AG08396 (cell line): ENCODE results near the gene ELOVL7.
"Not testable (repeated sequence)": the region's sequence is repeated elsewhere in the genome, so short reads cannot be mapped to it uniquely, and the experiment has no call there.

Source experiments
- DNase-seq: peaks from one replicate; pipeline ENCODE4 v3.0.0; 2012; ENCODE audit warnings: low spot score, mixed read lengths

ELOVL7 gene

DNA sequence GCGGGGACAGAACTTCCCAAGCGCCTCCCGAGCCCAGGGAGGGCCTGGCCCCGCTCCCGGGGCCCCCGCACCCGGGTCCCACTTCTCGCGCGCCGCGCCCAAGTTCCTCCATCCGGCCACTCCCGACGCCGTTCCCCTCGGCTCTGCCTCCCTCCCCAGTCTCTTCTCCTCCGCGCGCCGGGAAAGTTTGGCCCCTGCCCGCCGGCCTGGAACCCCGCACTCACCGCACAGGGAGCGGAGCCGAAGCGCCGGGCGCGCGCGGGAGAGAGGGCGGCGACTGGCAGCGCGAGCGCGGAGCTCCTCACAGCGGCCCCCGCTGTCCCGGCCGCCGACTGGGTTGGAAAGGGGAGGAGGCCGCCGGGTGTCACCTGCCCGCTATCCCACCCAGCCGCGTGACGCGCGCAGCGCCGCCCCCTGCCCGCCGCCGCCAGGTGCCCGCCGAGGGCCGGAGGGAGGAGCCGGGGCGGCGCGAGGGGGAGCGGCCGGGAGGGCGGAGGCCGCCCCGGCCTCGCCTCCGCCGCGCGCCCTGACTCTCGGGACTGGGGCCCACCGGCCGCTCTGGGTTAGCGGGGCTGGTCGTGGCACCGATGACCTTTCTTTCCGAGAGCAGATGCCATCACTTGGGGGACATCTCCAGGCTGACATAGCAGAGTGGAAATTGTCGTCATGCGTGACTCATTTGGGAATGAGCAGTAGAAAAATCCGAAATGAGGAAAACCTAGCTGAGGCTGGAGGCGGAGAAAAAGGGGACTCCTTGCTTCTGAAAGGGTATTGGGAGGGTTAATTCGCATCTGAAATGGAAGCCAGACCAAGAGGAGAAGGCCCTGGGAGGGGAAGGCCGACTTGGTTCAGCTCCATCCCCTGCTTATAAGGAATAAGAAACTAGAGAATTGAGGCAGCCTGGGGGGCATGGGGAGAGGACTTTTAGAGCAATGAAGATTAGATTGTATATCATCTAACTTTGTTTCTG is at the start of gene ELOVL7:
Gene ELOVL7 (minus strand): TSS at position 334 of the 970 bp plus-strand sequence. CDS start 56,872 bp downstream, outside the sequence.
- DNase-seq = peak; percentile 67

DNA sequence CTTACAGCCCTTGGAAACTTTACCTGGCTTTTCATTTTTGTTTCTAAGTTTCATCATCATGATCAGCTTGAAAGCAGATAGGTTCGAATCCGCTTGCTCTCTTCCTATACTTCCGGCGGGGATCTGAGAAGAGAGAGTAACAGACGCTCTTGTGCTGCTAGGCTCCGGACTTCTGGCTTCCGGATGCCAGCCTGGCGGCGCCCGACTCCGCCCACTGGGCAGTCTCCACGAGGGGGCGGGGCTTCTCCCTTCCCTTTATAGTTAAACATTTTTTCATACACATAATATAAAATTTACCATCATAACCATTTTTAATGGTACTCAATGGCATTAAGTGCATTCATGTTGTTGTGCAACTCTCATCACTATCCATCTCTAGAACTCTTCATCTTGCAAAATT is 49.5 kb upstream of the ELOVL7 start:
- DNase-seq = no peak

DNA sequence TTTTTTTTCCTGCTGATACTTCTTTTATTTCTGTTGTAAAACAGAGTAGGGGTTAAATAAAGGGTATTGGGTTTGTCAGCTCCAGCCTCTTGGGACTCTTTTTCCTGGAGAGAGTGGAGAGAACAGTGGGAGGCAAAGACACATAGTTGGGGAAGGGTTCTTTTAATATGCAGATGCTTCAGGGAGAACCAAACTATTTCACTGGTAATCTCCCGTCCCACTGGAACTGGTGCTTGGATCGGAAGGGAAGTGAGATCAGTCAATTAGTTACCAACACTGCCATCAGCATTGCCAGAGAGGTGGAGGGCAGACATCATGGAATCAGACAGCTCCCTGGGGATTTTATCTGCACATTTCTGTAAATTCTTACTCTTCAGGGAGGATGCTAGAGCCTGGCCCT is 47.6 kb upstream of the ELOVL7 start:
- DNase-seq = no peak

DNA sequence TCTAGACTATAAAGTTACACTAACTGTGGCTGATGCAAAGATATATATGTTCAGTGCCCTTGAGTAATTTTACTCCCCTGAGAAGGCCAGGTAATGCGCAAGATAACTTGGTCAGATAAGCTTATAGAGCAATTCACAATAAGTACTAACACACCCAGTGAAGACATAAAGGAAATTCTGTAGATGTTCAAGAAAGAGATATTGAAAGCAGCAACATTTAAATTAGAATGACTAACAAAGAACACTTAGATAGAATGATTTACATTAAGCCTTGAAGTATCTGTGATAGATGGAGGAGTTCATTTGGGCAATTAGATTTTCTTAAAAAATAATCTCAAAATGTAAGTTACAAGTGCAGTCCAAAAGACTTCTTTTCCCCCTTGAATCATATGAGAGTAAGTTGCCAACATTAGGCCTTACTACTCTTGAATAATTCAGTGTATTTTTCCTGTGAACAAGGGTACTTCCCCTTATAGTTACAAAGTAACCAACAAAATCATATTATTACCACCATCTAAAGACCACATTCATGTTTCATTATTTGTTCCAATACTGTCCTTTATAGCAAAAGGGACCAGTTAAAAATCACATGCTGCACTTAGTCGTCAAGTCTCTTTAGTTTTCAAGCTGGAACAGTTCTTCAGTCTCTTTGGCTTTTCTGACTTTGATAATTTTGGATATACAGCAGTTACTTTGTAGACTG is 44.4 kb upstream of the ELOVL7 start:
- no peak for DNase-seq

DNA sequence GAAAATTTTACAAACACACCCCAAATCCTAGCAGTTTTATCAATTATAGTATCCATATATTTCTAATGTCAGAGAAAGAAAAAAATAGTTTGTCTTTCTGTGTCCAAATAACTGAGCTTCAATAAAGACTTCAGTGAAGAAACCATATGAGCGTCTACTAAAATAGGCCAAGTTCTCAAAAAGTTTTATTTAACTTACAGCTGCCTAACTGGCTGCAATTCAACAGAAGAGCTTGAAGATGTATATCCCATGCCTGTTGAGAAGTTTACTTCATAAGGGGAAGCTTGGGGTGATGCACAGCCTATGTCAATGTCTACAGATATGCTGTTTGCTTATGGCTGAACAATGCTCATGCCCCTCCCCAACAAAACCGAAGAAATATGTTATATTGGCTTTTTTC is 43.7 kb upstream of the ELOVL7 start:
- DNase-seq = no peak

DNA sequence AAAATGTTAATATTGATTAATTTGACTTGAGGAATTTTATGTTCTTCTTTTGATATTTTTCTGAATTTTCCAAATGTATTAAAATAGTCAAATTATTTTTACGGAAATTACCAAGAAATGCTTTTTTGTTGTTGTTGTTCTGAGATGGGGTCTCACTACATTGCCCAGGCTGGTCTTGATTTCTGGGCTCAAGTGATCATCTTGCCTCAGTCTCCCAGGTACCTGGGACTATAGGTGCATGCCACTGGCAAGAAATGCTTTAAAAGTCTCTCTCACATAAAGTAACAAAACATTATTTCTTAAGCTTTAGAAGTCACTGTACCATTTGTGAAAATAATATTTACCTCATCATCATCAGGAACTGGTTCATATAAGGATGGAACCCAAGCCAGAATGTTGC is 43.0 kb upstream of the ELOVL7 start:
- DNase-seq = no peak

DNA sequence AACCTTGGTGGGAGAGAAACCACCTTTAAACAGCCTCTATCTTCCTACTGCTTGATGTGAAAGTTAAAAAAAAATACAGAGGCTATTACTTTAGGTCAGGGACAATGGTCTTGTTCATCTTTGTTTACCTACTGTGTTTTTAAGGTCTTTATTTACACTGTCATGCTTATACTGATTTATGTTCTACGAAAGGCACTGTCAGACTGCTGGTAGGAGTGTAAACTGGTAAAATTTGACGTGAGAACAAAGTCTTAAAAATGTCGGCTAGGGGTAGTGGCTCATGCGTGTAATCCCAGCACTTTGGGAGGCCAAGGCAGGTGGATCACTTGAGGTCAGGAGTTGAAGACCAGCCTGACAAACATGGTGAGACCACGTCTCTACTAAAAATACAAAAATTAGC is 42.1 kb upstream of the ELOVL7 start:
- no peak for DNase-seq

DNA sequence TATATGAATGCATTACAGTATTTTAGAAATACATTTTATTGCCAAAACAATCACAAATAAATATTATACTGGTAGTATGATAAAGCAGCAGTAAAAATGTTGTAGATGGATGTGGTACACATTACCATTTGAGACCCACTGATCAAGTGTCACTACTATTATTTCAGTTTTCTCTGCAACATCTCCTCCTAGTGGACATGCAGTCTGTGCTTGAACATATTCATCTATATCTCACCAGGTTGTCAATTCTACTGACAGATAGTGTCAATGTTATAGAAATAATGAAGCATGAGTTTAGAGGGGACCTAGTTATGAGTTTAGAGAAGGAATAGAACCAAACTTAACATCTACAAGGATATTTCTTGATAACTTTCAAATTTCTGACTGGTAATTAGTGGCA is 39.2 kb upstream of the ELOVL7 start:
- DNase-seq = peak; percentile 10

DNA sequence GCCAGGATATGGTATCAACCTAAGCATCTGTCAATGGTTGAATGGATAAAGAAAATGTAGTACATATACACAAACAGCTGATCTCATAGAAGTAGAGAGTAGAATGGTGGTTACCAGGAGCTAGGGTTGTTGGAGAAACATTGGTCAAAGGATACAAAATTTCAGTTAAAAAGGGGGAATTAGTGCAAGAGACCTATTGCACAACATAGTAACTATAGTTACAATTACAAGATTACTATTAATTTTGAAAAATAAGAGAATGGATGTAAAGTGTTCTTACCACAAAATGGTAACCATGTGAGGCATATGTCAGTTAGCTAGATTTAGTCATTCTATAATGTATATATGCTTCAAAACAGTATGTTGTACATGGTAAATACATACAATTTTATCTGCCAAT is 28.8 kb upstream of the ELOVL7 start:
- DNase-seq = no peak

DNA sequence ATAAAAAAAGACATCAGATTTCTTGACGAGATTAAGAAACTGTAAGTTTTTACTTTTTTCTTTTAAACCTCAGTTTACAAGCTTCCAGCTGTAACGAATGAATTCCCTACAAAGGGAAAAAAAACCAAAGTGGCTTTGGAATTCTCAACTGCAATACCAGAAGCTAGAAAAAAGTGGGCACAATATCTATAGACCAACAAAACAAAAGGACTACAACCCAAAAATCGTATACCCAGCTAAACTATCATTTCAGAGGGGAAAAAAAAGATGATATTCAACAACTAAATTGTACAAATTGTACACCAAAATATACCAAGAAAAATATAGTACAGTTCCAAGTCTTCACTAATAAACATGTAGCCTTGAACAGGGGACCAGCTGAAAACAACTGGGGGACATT is 26.8 kb upstream of the ELOVL7 start:
- DNase-seq = no peak

DNA sequence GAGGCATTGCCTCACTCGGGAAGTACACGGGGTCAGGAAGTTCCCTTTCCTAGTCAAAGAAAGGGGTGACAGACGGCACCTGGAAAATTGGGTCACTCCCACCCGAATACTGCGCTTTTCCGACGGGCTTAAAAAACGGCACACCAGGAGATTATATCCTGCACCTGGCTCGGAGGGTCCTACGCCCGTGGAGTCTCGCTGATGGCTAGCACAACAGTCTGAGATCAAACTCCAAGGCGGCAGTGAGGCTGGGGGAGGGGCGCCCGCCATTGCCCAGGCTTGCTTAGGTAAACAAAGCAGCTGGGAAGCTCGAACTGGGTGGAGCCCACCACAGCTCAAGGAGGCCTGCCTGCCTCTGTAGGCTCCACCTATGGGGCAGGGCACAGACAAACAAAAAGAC is 16.5 kb upstream of the ELOVL7 start:
- DNase-seq = not testable (repeated sequence)

DNA sequence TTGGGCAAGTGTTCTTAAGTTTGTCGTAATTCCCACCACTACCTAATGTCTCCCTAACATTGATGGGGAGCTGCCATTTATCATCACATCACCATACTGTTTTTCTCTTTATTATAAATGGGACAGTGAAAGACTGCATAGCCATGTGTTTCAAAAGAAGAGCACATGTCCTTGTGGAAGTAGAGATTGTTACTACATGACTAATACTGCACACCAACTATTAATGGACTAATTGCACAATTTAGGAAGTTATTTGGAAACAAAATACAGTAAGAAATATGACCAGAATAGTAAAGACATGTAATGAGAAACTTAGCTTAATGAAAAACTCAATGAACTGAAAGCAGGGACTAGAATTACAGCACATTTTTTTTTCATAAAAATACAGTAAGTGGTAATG is 12.0 kb upstream of the ELOVL7 start:
- DNase-seq = no peak

DNA sequence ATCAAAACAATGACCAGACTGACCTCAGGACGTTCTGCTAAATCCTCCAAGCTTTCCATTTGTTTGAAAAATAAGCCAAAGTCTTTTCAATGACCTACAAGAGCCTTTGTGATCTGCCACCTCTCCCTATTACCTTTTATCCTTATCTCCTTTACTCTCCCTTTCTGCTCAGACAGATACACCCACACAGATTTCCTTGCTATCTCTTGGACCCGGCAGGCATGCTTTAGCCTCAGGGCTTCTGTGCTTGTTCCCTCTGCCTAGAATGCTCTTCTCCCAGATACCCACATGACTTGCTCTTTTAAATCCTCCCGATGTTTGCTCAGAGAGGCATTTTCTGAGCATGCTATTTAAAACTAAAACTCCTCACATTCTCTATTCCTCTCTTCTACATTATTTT is 8.9 kb upstream of the ELOVL7 start:
- no peak for DNase-seq

DNA sequence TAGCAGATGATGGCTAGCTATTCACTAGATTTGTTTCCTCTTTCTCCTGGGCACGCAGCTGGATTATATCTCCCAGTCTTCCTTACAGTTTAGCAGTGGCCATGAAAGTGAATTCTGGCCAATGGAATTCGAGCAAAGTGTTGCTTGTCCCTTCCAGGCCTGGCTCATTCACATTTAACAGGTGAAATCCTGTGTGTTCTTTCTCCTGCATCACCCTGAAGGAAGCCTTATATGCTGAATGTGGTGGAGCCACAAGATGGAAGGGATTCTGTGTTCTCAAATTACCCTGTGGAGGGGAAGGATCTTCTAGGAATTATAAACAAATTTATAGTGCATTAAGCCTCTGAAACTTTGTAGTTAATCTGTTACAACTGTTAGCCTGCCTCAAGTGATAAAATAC is 8.2 kb upstream of the ELOVL7 start:
- DNase-seq = no peak

DNA sequence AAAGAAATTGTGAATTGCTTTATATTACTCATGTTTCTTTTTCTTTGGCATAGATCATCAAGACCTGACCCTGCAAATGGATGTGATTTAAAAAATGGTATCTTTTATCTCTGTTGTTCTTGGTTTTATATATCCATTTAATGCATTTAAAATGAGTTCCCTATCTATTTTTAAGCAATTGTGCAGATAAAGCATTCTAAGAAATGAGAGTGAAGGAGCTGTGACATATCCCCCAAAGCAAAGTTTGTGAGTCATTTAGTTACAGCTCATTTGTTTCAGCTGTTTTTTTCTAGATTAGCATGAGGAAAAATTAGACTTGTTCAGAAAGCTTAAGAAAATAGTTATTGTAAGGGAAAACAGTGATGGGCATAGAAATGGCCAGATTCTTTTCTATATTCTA is 7.6 kb upstream of the ELOVL7 start:
- no peak for DNase-seq

DNA sequence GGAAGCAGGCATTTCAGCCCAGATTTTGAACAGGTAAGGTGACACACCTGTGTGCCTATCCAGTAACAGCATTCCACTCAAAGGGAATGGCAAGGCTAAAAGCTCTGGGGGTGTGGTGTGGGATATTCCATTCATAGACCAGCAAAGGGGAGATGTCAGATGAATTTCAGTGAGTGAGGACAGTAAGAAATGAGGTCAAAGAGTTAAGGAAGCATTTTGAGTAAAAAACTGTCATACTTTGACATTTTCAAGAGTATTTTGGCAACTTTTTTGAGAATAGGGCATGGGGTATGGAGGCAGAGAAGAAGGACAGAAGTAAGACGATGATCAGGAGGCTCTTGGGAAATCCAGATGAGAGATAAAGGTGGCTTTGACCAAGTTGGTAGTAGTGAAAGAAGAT is 2.2 kb upstream of the ELOVL7 start:
- no peak for DNase-seq

DNA sequence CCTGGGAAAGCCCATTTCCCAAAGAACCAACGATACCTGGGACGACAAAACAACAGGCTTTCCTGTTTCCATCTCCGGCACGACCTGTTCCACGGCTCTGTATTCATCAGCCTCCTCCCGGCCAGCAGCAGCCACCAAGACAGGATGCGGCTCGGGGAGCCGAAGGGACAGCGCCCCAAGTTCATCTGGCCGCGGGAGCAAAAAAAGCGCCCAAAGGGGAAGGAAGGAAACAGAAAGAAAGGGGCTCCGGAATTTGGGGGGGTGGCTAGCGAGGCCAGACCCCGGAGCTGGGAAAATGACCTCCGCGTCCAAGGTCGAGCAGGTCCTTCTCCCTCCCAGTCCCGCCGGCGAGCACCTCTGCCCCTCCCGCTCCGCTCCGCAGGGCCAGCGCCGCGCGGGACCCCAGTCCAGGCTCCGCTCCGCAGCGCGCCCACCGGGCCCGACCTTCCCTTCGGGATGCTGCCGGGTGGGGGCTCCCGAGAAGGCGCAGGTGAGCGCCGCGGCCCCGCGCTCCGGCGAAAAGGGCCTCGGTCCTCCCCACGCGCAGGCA is 608 bp downstream of the ELOVL7 start:
- peak; percentile 29 for DNase-seq

DNA sequence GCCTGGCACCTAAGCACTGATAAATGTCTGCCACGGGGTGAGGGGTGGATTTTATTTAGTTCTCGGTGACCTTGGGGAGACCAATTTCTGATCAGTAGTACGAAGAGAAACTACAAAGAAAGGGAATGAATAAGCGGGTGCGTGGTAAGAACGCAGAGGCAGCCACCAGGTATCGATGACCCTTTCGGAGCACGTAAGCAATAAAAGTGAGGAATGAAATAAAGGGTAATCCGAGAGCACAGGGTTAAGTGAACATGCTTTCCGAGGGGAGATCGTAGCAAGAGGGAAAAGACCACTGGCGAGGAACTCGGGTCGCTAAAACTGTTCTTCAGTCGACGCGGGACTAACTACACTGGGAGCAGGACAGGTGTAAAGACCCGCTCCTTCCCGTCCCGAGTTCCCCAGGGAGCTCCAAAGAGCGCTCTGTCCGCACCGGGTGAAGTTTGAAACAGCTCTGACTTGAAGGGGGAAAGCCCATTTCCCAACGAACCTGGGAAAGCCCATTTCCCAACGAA is 1.1 kb downstream of the ELOVL7 start:
- DNase-seq = no peak

DNA sequence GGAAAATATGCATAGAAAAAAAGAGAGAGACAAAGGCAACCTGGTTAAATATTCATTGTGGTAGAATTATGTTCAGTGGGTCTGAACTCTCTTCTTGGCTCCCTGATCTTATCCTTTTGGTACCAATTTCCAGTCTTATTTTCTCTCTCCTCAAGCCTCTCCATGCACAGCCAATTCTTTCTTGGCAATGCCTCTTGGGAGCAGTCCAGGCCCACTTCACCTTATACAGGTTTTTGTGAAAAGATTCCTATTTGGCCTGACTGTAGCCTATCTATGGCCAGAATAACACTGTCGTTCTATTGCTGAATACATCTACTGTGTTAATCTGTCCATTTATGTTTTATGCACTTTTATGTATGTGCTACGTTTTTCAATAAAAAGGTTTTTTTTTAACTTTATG is 2.7 kb downstream of the ELOVL7 start:
- DNase-seq = no peak

DNA sequence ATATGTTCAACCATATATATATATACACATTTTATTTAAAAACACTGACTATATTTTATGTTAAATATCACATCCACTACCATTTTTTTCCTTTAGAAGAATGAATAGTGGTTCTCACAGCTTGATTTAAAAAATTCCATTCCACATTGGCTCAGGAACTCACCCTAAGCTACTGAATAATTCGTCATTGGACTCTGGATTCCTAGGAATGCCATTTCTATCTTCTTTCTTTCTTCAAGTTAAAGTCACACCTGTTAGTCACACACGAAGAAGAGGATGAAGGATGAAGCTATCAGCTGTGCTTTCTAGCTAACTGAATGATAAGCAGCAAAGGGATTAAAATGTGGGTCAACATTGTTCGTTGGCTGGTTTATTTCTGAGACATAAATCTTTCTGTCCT is 7.9 kb downstream of the ELOVL7 start:
- DNase-seq = no peak

DNA sequence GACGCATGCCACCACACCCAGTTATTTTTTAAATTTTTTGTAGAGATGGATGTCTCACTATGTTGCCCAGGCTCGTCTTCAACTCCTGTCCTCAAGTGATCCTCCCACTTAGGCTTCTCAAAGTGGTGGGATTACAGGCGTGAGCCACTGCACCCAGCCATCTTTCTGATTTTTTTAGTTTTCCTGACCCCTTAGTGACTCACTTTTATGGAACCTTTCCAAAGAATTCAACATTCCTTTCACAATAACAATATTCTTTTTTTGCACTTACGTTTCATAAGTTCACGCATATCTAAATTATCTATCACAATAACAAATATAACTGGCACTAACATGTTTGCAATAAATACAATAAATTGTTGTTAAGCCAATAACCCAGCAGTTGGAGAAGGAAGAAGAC is 8.5 kb downstream of the ELOVL7 start:
- DNase-seq = no peak

DNA sequence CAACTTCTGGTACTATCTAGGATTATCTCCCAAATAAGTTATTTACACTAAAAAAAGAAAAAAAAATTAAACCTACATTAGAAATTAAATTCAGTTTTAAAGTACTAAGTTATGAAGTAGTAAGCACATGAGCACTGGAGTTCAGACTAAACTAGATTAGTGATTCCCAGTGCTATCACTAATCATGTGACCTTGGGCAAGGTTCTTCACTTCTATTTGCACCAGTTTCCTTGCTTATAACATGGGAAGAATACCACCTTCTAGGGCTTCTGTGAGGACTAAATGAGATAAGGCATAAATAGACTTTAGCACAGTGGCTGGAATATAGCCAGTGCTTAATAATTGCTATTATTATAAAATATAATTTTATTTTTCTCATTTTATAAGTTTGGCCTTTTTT is 10.5 kb downstream of the ELOVL7 start:
- DNase-seq = no peak

DNA sequence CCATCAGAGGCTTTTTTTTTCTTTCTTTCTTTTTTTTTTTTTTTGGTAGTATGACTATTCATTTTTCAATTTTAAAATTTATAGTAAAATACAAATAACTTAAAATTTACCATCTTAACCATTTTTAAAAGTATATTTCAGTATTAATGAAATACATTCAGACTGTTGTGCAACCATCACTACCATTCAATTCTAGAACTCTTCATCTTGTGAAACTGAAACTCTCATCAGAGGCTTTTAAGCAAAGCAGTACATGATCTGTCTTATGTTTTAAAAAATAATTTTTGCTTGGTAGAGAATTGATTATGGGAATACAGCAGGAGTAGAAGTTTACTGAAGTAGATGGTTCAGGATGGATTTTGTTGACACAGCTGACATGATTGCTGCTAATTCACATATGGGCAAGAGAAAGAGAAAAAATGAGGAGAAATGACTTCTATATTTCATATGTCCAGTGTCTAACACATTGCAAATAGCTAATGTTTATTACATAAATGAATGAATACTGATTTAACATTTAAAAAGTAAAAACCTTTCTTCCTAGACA is 13.4 kb downstream of the ELOVL7 start:
- DNase-seq = no peak
